GM21390 (cell line): Measurements from ENCODE around the gene UVRAG.
A peak's percentile ranks its signal among the peaks of the same experiment; 100 is the strongest.

Experiments
- ATAC-seq: cut with Tn5 transposase; IDR thresholded peaks from one replicate; pipeline ENCODE4 v1.9.1; 2021; ENCODE audit not compliant: unreplicated experiment

Gene UVRAG

DNA sequence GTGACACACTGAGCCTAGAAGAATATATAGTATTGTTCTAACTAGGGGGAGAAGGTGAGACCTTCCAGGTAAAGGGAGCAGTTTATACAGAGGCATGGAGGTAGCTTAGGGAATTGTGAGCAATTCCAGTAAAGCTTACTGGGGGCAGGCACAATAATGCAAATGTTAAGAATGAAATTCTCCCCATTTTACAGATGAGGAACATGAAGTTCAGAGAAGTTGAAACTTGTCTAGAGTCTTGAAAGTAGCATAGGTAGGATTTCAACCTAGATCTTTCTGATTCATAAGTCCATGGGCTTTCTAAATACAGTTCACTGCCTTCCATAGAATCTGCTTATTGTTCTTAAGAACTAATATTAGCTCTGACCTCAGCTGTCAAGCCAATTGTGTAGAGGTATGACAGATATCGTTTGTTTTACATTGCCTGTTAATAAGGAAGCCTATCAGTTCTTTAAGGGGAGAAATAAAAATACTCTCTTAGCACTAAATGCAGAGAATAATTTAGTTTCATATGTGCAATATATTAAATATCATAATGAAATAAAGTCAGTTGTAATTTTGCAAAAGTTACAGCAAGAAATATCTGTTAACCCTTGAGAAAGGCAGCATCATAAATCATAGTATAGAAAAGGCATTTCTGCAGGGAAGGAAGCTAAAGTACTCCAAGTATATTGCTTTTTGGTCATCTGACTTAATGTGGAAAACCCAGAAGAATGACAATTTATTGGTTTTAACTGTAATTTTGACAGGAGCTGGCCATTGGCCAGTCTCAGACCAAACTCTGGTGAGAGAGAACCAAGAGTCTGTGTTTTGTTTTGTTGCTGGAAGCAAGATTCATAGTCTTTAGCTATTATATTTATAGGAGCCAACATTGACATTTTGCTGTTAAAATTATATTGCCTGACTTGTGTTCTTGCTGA, 181.8 kb downstream of the UVRAG start:
- ATAC-seq: no peak

DNA sequence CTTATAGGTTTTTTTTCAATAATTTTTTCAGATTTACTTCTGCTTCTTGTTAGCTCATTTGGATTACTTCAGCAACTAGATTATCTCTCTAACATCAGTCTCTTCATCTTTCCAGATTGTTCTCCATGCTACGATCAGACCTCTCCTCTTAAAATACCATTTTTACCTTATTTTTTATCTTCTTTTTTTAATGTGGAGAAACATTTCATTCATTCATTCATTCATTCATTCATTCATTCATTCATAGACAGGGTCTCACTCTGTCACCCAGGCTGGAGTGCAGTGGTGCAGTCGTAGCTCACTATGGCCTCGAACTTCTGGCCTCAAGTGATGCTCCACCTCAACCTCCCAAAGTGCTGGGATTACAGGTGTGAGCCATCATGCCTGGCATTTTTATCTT, 189.4 kb downstream of the UVRAG start:
- ATAC-seq: no peak

DNA sequence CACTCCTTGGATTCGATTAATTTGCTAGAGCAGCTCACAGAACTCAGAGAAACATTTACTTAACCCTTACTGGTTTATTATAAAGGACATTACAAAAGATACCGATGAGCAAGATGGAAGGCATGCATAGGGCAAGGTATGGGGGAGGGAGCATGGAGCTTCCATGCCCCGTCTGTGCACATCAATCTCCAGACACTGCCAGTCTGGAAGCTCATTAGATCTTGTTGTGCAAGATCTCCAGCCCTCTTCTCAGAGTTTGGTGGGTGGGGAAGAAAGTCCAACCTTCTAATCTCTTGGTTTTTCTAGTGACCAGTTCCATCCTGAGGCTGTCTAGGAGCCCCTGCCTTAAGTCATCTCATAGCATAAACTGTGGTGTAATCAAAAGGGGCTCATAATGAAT, 190.7 kb downstream of the UVRAG start:
- ATAC-seq: no peak

DNA sequence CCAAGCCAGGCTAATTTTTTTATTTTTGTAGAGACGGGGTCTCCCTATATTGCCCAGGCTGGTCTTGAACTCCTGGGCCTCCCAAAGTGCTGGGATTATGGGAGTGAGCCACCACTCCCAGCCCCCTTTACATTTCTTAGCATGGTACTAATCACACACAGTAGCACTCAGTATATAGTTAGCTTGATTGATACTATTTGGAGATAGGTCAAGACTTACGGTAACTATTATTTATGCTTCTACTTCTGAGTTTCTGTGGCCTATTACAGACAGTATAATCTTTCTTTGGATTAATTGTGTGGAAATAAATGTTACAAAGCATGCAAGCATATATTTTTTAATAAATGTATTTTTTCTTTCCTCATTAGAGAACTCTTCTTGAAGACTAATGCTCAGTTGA, 192.2 kb downstream of the UVRAG start:
- no peak for ATAC-seq

DNA sequence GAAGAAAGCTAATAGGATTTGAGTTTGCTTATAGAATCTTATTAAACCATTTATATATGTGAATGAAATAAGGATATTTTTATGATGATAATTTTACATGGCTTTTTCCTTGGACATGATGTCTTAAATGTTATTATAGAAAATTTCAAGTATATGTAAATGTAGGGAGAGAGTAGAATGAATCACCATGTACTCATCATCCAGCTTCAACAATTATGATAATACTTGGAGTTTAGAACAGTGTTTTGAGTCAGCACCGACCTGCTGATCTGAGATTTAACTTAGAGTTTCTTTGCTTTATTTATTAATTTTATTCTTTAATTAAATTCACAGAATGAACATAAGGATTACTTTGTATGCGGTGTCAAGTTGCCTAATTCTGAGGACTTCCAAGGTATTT, 193.5 kb downstream of the UVRAG start:
- ATAC-seq: no peak

DNA sequence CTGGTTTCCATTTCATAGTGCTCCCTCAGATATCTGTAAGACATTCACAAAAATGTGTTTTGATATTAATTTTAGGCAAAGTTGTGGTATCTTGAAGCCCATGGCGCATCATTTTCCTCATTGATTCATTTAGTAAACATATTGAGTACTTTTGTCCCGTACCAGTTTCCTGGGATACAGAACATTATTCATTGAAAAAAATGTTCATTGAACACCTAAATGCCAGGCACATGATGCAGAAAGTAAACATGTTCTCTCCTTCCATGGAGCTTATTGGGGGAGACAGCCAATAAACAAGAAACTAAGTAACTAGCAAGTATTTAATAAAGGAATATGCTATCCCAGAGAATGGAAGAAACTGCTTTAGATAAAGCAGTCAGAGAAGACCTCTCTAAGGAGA, 195.0 kb downstream of the UVRAG start:
- ATAC-seq: no peak

DNA sequence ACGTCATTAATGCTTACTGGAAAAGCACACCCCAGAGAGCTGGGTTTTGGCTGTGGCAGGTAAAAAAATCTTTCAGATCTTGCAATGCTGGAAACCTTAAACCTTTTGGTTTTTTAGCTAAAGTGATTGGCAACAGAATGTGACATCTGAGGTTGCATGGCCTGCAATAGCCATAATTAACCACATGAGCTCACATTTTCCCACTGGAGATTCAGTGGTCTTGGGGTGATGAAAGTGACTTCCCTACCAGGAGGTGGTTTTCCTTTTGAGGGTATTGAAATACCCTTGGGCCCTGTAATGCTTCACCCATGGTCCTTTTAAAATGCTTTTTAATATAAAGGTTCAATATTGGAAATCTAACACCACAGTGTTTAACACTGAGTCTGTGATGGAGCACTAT, 198.5 kb downstream of the UVRAG start:
- ATAC-seq: no peak

DNA sequence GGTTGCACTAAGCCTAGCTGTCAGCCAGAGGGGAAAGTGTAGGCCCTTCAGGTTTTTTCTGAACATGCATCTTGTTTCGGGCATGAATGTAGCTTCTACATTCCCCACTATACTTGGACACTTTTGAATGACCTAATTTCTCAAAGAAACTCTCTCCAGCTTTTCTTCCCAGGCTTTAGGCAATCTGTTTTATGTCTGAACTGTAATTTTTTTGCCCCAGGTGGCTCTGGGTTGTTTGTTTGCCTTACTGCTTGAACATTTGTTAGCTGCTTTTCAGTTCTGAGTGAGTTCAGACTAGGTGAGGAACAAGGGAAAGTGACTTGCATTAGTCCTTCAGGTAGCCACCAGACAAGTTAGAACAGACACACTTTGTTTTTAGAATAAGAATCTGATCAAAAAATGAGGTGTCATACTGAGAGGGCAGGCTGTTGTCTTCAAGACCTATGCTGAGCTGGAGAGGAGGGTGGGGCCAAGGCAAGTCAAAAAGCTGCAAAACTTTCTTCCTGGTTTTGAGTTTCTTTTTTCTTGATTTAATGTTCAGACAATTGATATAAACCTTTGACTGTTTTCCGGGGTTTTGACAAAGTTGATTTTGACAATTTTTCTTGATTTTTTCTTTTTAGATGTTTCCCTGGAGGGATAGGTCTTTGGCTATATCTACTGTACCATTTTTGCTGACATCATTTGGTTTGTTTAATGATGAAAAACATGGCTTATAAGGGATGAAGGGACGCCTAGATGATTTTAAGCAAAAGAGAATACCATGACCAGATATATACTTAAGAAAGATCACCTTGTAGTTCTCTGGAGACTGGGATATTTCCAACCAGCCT, 208.4 kb downstream of the UVRAG start:
- no peak for ATAC-seq

DNA sequence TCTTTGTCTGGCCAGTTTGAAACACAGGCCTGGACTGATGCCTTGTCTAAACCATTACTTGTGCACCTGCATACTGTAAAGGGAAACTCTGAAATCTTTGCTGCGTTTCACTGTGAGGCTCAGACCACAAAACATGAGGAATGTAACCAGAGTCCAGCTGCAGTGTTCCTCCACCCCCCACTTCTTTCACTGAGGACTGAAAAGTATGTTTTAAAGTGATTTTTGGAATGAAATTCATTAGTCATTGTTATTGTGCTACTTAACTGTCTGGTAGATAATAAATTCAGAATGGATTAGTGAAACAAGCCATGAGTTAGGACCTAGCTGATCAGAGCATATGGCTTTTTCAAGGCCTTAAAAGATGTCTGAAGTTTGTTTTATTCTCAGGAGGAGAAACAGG, 210.1 kb downstream of the UVRAG start:
- no peak for ATAC-seq

DNA sequence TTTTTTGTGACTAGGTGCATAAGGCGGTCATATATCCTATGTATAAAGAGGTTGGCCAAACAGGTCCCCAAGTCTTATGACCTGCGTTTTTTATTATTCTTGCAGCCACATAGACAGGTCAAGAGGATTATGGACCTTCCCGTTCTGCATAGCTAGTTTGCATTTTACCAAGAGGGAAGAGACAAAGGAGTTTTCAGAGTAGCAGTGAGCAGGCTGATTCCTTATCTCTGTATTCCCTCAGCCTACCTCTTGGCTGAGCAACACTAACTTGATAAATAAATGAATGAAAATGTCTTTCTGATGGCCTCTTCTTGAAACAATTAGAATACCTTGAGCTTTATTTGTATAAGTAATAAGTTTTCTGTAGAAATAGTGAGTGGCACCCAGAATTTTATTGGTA, 210.8 kb downstream of the UVRAG start:
- ATAC-seq: no peak

DNA sequence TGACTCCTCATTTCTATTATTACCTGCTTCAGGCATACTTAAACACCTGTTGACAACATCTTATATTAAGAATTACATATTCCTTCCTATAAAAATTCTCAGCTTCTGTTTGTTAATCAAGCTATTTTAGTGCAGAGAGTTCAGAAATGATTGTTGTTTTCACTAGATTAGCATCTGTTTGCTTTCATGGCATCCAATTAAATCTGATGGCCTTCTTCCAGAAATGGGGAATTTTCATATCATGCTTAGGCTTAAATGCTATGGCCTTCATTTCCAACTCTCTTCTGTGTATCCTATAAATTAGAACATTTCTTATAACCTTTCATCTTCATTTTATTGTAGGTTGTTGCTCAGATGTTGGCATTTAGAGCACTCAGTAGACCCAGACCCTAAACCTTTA, 211.3 kb downstream of the UVRAG start:
- no peak for ATAC-seq

DNA sequence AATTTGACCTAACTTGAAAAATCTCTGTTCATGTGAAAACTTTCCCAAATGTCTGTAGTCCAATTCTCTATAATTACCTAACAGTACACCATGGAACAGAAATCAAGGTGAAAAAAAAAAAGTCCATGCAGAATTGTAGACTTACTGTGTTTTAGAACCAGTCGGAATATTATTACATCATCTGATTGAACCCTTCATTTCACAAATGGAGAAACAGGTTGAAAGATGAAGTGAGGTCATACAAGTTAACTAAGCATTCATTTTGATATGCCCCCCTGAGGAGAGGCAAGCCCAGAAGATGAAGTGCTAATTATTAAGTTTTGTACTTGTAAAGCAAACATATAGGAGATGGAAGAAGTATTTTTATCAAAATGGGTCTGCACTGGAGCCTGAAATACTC, 211.9 kb downstream of the UVRAG start:
- no peak for ATAC-seq

DNA sequence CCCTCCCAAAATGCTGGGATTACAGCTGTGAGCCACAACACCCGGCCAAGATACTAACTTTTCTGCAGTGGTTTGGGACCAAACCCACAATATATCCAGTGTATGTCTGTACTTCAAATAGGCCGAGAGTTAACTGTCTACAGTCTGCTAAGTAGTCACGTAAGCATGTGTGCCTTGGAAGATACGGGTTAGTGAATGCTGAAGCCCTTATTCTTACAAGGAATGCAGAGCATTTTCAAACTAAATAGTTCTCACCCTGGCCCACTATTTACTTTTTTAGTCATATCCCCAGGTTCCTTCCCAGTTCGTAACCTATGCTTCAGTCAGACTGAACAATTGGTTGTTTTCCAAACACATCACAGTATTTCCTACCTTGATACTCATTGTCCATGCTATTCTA, 215.3 kb downstream of the UVRAG start:
- ATAC-seq: no peak

DNA sequence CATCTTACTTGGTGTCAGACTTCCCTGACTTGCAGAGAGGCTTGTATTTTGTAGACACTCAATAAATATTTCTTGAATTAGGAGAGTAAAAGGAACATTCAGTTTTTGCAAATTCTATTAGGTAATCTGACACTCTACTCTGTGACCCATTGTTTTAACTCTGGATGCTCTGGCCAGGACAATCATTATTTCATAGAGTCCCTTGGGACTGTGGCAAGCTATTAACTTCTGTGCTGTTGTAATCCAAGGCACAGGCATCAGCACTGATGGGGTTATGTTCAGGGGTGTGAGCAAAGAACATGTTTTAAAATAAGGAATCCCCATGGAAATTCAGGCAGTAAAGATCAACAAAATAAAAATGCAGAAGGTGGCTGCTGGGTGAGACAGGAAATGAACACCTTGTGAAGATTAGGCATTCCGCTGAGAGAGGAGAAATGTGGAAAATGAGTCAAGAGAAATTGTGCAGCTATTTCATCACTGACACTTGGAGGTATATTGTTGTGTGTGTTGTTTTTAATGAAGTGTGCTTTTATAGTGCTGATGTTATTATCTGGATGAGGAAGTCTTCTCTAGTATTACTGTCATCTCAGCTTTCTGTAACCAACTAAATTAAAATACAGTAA, 216.1 kb downstream of the UVRAG start:
- ATAC-seq: no peak

DNA sequence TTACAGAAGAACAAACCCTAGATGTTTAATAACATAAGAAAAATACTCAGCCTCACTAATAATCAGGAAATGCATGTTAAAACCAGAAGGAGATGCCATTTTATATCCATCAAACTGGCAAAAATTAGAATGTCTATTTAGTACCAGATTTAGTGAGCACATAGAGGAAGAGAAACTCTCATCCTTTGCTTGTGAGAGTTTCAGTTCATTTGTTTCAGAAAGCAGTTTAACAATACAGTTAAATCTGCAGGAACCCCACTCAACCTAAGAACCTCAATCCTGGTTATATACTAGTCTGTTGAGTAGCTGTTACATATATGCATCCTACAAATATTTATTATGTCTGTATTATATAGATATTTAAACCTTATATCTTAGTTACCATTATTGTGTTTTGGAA, 218.7 kb downstream of the UVRAG start:
- peak; percentile 66 for ATAC-seq

DNA sequence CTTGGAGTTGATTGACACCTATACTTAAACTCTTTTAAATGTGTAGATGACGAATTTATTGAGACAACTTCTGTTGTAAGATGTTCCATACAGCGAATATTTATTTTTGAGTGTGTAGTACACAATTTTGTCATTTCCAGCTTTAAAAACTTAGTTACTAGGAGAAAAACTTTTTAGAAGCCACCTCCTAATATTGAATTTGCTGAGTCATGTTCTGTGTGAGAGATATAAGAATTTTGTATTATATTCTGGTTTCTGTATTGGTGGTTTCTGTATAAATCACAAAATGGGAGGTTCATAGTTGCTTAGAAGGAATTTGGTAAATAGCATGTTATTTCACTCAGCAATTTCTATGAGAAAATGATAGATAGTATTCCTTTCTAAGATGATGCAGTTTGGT, 220.0 kb downstream of the UVRAG start:
- ATAC-seq: no peak

DNA sequence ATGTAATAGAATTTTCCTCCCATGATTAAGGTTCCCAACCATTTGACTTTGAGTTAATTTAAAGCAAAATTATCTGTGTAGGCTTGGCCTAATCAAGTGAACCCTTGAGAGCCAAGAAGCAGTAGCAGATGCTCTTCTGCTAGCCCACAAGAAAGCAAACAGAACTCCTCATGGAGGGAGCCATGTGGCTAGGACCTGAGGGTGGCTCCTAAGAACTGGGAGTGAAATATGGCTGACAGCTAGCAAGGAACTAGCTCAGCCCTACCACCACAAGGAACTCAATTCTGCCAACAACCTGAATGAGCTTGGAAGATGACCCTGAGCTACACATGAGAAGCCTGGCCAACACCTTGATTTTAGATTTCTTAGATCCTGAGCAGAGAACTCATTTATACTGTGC, 223.6 kb downstream of the UVRAG start:
- no peak for ATAC-seq

DNA sequence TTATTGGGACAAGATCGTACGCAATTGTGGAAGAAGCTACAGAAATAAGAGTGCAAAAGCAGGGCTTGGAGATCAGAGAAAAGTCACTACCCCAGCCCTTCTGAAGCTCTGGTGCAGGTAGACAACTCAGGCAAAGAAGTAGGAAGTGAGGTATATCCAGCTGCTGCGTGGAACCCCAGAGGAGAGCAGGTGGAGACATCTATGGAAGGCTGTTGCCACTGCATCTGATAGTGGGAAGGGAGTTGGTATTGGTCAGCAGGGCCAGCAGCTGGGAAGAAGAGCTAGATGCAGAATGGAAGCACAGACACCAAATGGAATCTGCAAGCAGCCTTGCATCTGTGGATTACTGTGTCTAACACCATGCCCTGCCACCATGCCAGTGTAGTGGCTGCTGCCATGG, 226.2 kb downstream of the UVRAG start:
- no peak for ATAC-seq

DNA sequence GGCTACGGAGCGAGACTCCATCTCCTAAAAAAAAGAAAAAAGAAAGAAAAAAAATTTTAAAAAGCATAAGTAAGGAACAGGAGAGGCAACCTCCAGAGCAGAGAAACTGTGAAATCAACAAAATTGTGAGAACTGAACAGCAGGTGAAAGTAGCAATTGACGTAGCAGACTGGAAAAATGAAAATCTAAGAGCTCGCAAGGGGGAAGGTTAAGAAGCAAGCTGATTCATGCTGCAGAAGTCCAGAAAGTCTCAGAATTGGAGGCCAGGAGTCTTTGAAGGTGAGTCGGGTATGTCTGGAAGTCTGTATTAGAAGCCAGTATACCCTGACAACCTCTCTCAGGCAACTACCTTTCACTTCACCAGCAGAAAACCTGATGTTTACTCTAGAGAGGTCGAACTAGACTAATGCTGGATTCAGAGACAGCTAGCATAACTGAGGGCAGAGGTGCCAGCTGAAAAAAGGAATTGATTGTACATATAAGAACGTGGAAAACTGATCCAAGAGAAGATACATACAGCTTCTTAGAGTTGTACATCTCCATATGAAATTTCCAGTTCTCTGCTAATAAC, 229.8 kb downstream of the UVRAG start:
- ATAC-seq: no peak

DNA sequence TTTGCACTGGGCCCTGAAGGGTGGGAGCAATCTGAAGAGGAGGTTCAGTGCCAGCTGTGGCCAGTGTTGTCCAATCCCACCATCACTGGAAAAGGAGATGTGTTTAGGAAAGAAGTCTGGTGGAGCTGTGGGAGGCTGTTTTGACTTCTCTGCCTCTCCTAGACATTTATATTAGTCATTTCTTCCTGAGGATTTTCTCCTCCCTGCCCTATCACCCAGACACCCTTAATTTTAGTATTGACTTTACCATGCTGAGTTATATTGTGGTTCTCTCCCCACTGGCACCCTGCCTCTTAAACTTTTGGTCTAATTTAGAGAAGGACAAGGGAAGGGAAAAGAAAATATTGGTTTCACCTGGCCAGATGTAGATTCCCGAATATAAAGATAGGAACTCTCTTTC, 232.2 kb downstream of the UVRAG start:
- ATAC-seq: no peak

DNA sequence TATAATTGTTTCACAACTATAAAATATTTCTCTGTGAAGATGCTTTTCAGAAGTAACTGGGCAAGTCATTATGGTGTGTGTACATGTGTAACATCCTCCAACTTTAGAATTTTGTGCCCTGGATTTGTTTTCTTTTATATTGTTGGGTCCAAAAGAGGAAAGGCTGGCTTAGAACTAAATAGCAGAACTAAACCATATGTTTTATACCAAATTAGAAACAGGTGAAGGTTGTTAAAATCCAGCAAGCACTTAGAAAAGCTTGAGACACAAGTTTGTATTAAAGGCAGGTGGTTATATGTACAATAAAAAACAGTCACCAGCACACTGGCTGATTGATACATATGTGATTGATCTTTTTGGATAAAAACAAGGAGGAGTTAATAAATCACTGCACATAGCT, 232.8 kb downstream of the UVRAG start:
- ATAC-seq: no peak
